GM13976 (cell line): ENCODE results near the gene NEU4.
A peak's percentile ranks its signal among the peaks of the same experiment; 100 is the strongest.

Source experiments
- DNase-seq: peaks from one replicate; pipeline ENCODE4 v3.0.0; 2012; ENCODE audit warnings: low spot score
- CTCF ChIP-seq: IDR thresholded peaks from 2 replicates; pipeline ENCODE4 v1.5.1; 2012; ENCODE audit warnings: borderline replicate concordance, mild to moderate bottlenecking; ENCODE audit not compliant: insufficient read depth; ENCODE audit errors: extremely low read depth, missing control alignments, control extremely low read depth
- in situ Hi-C: fragments of 300-500 bp; cut with MboI; formaldehyde crosslinking; loops from one replicate; pipeline ENCODE4 v1.12.0; 2022; ENCODE audit warnings: low sequenced_read_pairs, mixed read lengths, inconsistent platforms; ENCODE audit not compliant: unreplicated experiment

The NEU4 gene

GRCh38 chr2:241770936-241771285, 38.1 kb upstream of the NEU4 start:
- no peak for TF ChIP-seq CTCF
- in situ Hi-C loops: no loop called here
- peak; percentile 34 for DNase-seq

GRCh38 chr2:241771286-241772062, 37.5 kb upstream of the NEU4 start:
- in situ Hi-C loops: no loop called here
- peak; percentile 55 for DNase-seq
- TF ChIP-seq CTCF: no peak

GRCh38 chr2:241772063-241772499, 36.9 kb upstream of the NEU4 start:
- DNase-seq: no peak
- TF ChIP-seq CTCF: no peak
- in situ Hi-C loops: no loop called here

GRCh38 chr2:241773511-241774418, 35.2 kb upstream of the NEU4 start:
- peak; percentile 28 for DNase-seq
- in situ Hi-C loops: no loop called here
- no peak for TF ChIP-seq CTCF

- peak; percentile 30 for DNase-seq
- TF ChIP-seq CTCF: no peak
- in situ Hi-C loops: no loop called here
Observed at GRCh38 chr2:241774419-241775222, 34.4 kb upstream of the NEU4 start.
